HepG2 (cell line): ENCODE results near the gene SYT11. TPM values are rescaled to one million over a fixed set of nuclear protein-coding genes. Genes with fewer than 3 reads are reported as not detected.

ENCODE experiments used
- ERF ChIP-seq: IDR thresholded peaks from 2 replicates; pipeline ENCODE4 v1.6.1; 2018; ENCODE audit warnings: missing biosample characterization, missing genetic modification reagents
- HCFC1 ChIP-seq: fragments of 150-350 bp; IDR thresholded peaks from 2 replicates; pipeline ENCODE4 v1.6.1; 2014; ENCODE audit warnings: low read depth, low read length
- HDAC1 ChIP-seq: sonication (generic); formaldehyde crosslinking; IDR thresholded peaks from 2 replicates; pipeline ENCODE4 v1.5.1; 2020; ENCODE audit warnings: mild to moderate bottlenecking, missing genetic modification reagents
- KLF6 ChIP-seq: IDR thresholded peaks from 2 replicates; pipeline ENCODE4 v1.8.0; 2016; ENCODE audit warnings: missing biosample characterization, missing genetic modification reagents
- MIXL1 ChIP-seq: IDR thresholded peaks from 2 replicates; pipeline ENCODE4 v1.6.1; 2016
- NFIB ChIP-seq: sonication (generic); formaldehyde crosslinking; IDR thresholded peaks from 2 replicates; pipeline ENCODE4 v1.9.0; 2021; ENCODE audit warnings: missing genetic modification reagents, mild to moderate bottlenecking, borderline replicate concordance
- ZMYM3 ChIP-seq: sonication (generic); formaldehyde crosslinking; IDR thresholded peaks from 2 replicates; pipeline ENCODE4 v1.5.1; 2020; ENCODE audit warnings: mild to moderate bottlenecking, missing genetic modification reagents
- ZNF251 ChIP-seq: sonication (generic); formaldehyde crosslinking; IDR thresholded peaks from 2 replicates; pipeline ENCODE4 v1.9.0; 2021; ENCODE audit warnings: mild to moderate bottlenecking, missing genetic modification reagents
- ZNF274 ChIP-seq: sonication (generic); formaldehyde crosslinking; IDR thresholded peaks from 2 replicates; pipeline ENCODE4 v1.5.1; 2020; ENCODE audit warnings: mild to moderate bottlenecking, missing genetic modification reagents
- ZNF558 ChIP-seq: sonication (generic); formaldehyde crosslinking; IDR thresholded peaks from 2 replicates; pipeline ENCODE4 v1.9.0; 2022; ENCODE audit warnings: mild to moderate bottlenecking, missing genetic modification reagents, borderline replicate concordance
- ZNF619 ChIP-seq: sonication (generic); formaldehyde crosslinking; IDR thresholded peaks from 2 replicates; pipeline ENCODE4 v1.4.0; 2020; ENCODE audit warnings: mild to moderate bottlenecking, missing genetic modification reagents
- ZNF891 ChIP-seq: sonication (generic); formaldehyde crosslinking; IDR thresholded peaks from 2 replicates; pipeline ENCODE4 v1.5.0; 2020; ENCODE audit warnings: mild to moderate bottlenecking, missing genetic modification reagents
- polyA plus RNA-seq, 8 experiments: library from polyadenylated mRNA; depleted of rRNA in 3 of 8; stranded (reverse) in 7 of 8; unstranded in 1 of 8; fragments of >200 nt; fragmentation: Illumina TruSeq in 4 of 8; extraction: Trizol in 4 of 8; gene quantifications; 2 replicates each; pipeline versions ENCODE4 v1.2.1 to v1.2.3, GENCODE V29; 2011 to 2016; ENCODE audit warnings: low read depth in 4 of 8, missing spikeins in 1 of 8, mixed read lengths in 1 of 8; ENCODE audit not compliant: insufficient read depth in 1 of 8
- total RNA-seq, 5 experiments: library from RNA; depleted of rRNA; stranded (reverse); fragments of >200 nt; fragmentation: Illumina TruSeq; extraction: Trizol; gene quantifications; 2 replicates each; pipeline ENCODE4 v1.2.3, GENCODE V29; 2016; ENCODE audit warnings: low read depth in 1 of 5
- TF ChIP-seq, protein P1 (sequence below): sonication (generic); formaldehyde crosslinking; IDR thresholded peaks from 2 replicates; pipeline ENCODE4 v1.8.1; 2022; ENCODE audit warnings: low read depth, mild to moderate bottlenecking, missing genetic modification reagents
- TF ChIP-seq, protein P2 (sequence below): sonication (generic); formaldehyde crosslinking; IDR thresholded peaks from 2 replicates; pipeline ENCODE4 v1.4.0; 2020; ENCODE audit warnings: missing genetic modification reagents
- TF ChIP-seq, protein P3 (sequence below): sonication (generic); formaldehyde crosslinking; IDR thresholded peaks from 2 replicates; pipeline ENCODE4 v1.5.0; 2020; ENCODE audit warnings: mild to moderate bottlenecking, missing genetic modification reagents
- TF ChIP-seq, protein P4 (sequence below), 2 experiments: fragments of 450-650 bp in 1 of 2; sonication (generic) in 1 of 2; formaldehyde crosslinking; IDR thresholded peaks; 2 replicates each; pipeline versions ENCODE4 v1.5.0 to v1.8.0; 2020 to 2022; ENCODE audit warnings: mild to moderate bottlenecking in 1 of 2, missing genetic modification reagents in 1 of 2
- TF ChIP-seq, protein P5 (sequence below): IDR thresholded peaks from 2 replicates; pipeline ENCODE4 v1.6.1; 2016
- TF ChIP-seq, protein P6 (sequence below): sonication (generic); formaldehyde crosslinking; IDR thresholded peaks from 2 replicates; pipeline ENCODE4 v1.8.1; 2023; ENCODE audit warnings: mild to moderate bottlenecking, moderate library complexity, missing genetic modification reagents

The SYT11 gene
- total and polyA plus RNA-seq, 2 of the 13 experiments (the other 11 are each of a cell fraction or from before 2014, with no cell fraction given) = 0.22 to 0.59 TPM

DNA sequence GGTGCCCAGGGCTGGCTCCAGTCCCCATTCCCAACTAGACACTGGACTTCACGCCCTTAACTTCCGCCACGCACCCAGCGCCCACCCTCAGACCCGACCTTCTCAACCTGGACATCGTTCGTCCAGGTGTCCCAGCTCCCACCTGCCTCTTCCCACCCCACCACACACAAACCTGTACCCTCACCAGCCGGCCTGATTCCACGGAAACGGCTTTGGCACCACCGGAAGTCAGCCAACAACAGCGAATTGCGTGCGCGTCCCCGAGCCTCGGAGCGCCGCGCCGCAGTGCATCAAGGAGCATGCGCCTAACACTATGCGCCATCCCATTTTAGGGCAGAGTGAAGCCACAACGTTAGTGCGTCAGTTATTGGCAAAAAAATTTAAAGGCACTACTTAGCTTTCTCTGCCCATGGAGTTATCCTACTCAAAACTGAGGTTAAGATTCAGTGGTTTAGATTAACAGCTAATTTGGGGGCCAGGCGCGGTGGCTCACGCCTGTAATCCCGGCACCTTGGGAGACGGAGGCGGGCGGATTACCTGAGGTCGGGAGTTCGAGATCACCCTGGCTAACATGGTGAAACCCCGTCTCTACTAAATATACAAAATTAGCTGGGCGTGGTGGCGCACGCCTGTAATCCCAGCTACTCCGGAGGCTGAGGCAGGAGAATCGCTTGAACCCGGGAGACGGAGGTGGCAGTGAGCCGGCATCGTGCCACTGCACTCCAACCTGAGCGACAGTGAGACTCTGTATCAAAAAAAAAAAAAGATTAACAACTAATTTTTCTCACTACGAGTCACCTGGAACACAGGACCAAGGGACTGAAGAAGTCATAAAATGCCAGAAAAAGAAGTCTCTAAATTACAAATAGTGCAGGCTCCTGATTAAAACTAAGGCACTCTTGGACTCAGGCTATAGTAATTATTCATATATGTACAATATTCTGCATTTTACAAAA lies 2.1 kb upstream of the SYT11 start, which contains the start of gene GON4L (continued):
- TF ChIP-seq HCFC1 (peak; percentile 72; the same call in 1 of the 2 replicates), ERF (CRISPR knock-in tag) (peak; percentile 88), KLF6 (0 out of 2 replicates have a peak, but pooled peaks have one; percentile 53), HDAC1 (peak; percentile 89), ZNF558 (CRISPR knock-in tag) (no peak), ZNF251 (CRISPR knock-in tag) (peak; percentile 61; the same call in 1 of the 2 replicates), MIXL1 (CRISPR knock-in tag) (peak; percentile 65; the same call in 1 of the 2 replicates), NFIB (CRISPR knock-in tag) (no peak), ZNF619 (peak; percentile 86; the same call in 1 of the 2 replicates), ZNF274 (CRISPR knock-in tag) (no peak), ZMYM3 (CRISPR knock-in tag) (peak; percentile 97), ZNF891 (CRISPR knock-in tag) (peak; percentile 80; the same call in 1 of the 2 replicates)
- TF ChIP-seq, protein P1, sequence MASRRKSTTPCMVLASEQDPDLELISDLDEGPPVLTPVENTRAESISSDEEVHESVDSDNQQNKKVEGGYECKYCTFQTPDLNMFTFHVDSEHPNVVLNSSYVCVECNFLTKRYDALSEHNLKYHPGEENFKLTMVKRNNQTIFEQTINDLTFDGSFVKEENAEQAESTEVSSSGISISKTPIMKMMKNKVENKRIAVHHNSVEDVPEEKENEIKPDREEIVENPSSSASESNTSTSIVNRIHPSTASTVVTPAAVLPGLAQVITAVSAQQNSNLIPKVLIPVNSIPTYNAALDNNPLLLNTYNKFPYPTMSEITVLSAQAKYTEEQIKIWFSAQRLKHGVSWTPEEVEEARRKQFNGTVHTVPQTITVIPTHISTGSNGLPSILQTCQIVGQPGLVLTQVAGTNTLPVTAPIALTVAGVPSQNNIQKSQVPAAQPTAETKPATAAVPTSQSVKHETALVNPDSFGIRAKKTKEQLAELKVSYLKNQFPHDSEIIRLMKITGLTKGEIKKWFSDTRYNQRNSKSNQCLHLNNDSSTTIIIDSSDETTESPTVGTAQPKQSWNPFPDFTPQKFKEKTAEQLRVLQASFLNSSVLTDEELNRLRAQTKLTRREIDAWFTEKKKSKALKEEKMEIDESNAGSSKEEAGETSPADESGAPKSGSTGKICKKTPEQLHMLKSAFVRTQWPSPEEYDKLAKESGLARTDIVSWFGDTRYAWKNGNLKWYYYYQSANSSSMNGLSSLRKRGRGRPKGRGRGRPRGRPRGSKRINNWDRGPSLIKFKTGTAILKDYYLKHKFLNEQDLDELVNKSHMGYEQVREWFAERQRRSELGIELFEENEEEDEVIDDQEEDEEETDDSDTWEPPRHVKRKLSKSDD (CRISPR knock-in tag) = 0 out of 2 replicates have a peak, but pooled peaks have one; percentile 51
- TF ChIP-seq, protein P2, sequence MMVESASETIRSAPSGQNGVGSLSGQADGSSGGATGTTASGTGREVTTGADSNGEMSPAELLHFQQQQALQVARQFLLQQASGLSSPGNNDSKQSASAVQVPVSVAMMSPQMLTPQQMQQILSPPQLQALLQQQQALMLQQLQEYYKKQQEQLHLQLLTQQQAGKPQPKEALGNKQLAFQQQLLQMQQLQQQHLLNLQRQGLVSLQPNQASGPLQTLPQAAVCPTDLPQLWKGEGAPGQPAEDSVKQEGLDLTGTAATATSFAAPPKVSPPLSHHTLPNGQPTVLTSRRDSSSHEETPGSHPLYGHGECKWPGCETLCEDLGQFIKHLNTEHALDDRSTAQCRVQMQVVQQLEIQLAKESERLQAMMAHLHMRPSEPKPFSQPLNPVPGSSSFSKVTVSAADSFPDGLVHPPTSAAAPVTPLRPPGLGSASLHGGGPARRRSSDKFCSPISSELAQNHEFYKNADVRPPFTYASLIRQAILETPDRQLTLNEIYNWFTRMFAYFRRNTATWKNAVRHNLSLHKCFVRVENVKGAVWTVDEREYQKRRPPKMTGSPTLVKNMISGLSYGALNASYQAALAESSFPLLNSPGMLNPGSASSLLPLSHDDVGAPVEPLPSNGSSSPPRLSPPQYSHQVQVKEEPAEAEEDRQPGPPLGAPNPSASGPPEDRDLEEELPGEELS = peak; percentile 43; the same call in 1 of the 2 replicates
- TF ChIP-seq, protein P3, sequence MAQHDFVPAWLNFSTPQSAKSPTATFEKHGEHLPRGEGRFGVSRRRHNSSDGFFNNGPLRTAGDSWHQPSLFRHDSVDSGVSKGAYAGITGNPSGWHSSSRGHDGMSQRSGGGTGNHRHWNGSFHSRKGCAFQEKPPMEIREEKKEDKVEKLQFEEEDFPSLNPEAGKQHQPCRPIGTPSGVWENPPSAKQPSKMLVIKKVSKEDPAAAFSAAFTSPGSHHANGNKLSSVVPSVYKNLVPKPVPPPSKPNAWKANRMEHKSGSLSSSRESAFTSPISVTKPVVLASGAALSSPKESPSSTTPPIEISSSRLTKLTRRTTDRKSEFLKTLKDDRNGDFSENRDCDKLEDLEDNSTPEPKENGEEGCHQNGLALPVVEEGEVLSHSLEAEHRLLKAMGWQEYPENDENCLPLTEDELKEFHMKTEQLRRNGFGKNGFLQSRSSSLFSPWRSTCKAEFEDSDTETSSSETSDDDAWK (CRISPR knock-in tag) = no peak
- TF ChIP-seq, protein P4, sequence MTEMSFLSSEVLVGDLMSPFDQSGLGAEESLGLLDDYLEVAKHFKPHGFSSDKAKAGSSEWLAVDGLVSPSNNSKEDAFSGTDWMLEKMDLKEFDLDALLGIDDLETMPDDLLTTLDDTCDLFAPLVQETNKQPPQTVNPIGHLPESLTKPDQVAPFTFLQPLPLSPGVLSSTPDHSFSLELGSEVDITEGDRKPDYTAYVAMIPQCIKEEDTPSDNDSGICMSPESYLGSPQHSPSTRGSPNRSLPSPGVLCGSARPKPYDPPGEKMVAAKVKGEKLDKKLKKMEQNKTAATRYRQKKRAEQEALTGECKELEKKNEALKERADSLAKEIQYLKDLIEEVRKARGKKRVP (CRISPR knock-in tag; IDR thresholded peaks at IDR 0.05) = peak in 1 of 2 experiments; percentile 64; a peak in 2 of 4 replicates
- TF ChIP-seq, protein P5, sequence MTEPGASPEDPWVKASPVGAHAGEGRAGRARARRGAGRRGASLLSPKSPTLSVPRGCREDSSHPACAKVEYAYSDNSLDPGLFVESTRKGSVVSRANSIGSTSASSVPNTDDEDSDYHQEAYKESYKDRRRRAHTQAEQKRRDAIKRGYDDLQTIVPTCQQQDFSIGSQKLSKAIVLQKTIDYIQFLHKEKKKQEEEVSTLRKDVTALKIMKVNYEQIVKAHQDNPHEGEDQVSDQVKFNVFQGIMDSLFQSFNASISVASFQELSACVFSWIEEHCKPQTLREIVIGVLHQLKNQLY (CRISPR knock-in tag) = no peak
- TF ChIP-seq, protein P6, sequence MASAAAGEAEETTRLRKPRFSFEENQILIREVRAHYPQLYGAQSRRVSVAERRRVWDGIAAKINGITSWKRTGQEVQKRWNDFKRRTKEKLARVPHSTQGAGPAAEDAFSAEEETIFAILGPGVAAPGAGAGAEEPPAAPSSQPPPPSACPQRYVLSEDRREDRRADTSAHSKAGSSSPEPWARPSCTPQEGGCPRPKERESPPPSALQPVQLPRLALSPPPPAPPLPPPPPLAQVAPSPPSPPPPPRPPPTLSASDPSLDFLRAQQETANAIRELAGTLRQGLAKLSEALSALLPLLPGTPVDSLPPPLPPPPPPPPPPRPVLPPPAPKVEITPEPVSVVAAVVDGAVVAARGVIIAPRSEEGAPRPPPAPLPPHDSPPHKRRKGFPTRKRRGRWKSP = peak; percentile 71
